WERI-Rb-1 (cell line): ENCODE results near the gene GNAS.
"Not testable (repeated sequence)": the region's sequence is repeated elsewhere in the genome, so short reads cannot be mapped to it uniquely, and the experiment has no call there.

Experiments
- DNase-seq: peaks from one replicate; pipeline ENCODE4 v3.0.0-alpha.2; 2020
- H3K27ac ChIP-seq: fragments of 250-450 bp; sonication (Bioruptor Pico); 2 replicates; pipeline ENCODE4 v1.5.1; 2020; ENCODE audit warnings: mild to moderate bottlenecking, moderate library complexity
- H3K27me3 ChIP-seq: fragments of 250-450 bp; sonication (Bioruptor Pico); 2 replicates; pipeline ENCODE4 v1.5.1; 2021; ENCODE audit warnings: mild to moderate bottlenecking, low read depth, moderate library complexity; ENCODE audit not compliant: insufficient read depth, severe bottlenecking
- H3K36me3 ChIP-seq: fragments of 250-450 bp; sonication (Bioruptor Pico); 2 replicates; pipeline ENCODE4 v1.5.1; 2020; ENCODE audit warnings: mild to moderate bottlenecking, moderate library complexity
- H3K4me3 ChIP-seq: 2 replicates; pipeline ENCODE4 v1.5.1; 2011; ENCODE audit warnings: low read depth, mild to moderate bottlenecking, control low read depth, low read length
- H3K9me3 ChIP-seq: fragments of 250-450 bp; sonication (Bioruptor Pico); 2 replicates; pipeline ENCODE4 v1.5.1; 2021; ENCODE audit warnings: mild to moderate bottlenecking, moderate library complexity; ENCODE audit not compliant: severe bottlenecking
- TF ChIP-seq, protein P1 (sequence below): IDR thresholded peaks from 2 replicates; pipeline ENCODE4 v1.5.1; 2011; ENCODE audit warnings: low read depth, mild to moderate bottlenecking, control low read depth, inconsistent platforms, low read length

GNAS gene

DNA sequence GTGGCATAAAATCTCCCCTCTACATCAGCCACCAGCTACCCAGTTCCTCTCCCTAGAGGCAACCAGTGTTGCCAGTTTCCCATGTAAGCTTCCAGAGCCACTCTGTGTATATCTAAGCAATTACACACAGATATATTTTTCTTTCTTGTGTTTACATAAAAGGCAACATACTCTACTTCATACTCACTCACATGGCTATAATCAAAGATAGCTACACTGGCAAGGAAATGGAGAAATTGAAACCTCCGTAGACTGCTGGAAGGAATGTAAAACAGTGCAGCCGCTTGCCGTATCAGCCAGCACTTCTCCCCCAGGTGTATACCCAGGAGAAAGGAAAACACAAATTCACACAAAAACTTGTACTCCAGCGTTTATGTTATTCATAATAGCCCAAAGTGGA lies 90.0 kb downstream of the GNAS start:
- TF ChIP-seq, protein P1, sequence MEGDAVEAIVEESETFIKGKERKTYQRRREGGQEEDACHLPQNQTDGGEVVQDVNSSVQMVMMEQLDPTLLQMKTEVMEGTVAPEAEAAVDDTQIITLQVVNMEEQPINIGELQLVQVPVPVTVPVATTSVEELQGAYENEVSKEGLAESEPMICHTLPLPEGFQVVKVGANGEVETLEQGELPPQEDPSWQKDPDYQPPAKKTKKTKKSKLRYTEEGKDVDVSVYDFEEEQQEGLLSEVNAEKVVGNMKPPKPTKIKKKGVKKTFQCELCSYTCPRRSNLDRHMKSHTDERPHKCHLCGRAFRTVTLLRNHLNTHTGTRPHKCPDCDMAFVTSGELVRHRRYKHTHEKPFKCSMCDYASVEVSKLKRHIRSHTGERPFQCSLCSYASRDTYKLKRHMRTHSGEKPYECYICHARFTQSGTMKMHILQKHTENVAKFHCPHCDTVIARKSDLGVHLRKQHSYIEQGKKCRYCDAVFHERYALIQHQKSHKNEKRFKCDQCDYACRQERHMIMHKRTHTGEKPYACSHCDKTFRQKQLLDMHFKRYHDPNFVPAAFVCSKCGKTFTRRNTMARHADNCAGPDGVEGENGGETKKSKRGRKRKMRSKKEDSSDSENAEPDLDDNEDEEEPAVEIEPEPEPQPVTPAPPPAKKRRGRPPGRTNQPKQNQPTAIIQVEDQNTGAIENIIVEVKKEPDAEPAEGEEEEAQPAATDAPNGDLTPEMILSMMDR = no peak
- no peaks in the 10 kb centered on the region for H3K27me3 ChIP-seq
- DNase-seq = no peak
- H3K9me3 ChIP-seq = no peaks in the 10 kb centered on the region
- no peaks in the 10 kb centered on the region for H3K36me3 ChIP-seq
- H3K27ac ChIP-seq = no peak overlapping the region
- no peak overlapping the region for H3K4me3 ChIP-seq

DNA sequence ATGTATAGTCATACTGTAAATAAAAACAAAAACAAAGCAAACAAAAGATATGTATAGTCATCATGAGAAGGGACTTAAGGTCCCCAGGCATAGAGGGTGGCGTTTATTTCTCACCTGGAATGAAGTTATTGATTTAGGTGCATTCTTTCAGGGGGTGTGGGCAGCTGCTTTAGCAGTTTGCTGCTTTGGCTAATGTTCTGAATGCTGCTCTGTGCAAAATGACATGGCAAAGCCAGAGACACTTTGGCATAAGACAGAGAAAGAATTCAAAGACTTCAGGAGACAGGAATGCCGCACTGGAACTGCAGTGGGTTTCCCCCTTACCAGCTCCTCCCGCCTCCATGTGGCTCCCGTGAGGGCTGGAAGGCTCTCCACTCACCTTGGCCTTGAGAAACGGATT lies 92.1 kb downstream of the GNAS start:
- DNase-seq = no peak
- no peaks in the 10 kb centered on the region for H3K36me3 ChIP-seq
- H3K27ac ChIP-seq = no peak overlapping the region
- H3K9me3 ChIP-seq = no peaks in the 10 kb centered on the region
- TF ChIP-seq, protein P1 = no peak
- no peak overlapping the region for H3K4me3 ChIP-seq
- no peaks in the 10 kb centered on the region for H3K27me3 ChIP-seq

DNA sequence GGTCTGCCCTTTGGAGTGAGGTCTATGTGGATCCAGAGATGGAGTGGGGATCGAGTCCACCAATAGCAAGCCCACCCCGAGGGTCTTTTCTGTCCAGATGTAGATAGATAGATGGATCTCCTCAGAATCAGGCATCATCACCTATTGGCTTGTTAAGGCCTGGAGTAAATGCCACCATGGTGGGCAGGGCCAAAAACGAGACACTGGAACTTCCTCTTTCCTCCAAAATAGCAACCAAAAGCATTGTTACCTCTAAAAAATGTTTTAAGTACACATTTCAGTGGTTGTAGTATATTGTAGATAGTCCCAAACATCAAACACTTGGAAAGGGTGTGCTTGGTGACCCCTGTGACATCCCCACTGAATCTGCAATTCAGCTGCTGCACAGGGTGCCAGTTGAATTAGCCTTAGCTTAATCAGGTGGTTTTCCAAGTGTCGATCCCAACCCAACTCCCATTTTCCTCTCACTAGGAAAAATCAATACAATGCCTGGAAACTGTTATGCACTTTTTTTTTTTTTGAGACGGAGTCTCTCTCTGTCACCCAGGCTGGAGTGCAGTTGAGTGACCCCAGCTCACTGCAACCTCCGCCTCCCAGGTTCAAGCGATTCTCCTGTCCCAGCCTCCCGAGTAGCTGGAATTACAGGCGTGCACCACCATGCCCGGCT lies 93.6 kb downstream of the GNAS start:
- Histone ChIP-seq H3K4me3 (no peak overlapping the region), H3K36me3 (no peaks in the 10 kb centered on the region), H3K27ac (no peak overlapping the region), H3K9me3 (no peaks in the 10 kb centered on the region), H3K27me3 (no peaks in the 10 kb centered on the region)
- TF ChIP-seq, protein P1 = no peak
- DNase-seq = no peak

DNA sequence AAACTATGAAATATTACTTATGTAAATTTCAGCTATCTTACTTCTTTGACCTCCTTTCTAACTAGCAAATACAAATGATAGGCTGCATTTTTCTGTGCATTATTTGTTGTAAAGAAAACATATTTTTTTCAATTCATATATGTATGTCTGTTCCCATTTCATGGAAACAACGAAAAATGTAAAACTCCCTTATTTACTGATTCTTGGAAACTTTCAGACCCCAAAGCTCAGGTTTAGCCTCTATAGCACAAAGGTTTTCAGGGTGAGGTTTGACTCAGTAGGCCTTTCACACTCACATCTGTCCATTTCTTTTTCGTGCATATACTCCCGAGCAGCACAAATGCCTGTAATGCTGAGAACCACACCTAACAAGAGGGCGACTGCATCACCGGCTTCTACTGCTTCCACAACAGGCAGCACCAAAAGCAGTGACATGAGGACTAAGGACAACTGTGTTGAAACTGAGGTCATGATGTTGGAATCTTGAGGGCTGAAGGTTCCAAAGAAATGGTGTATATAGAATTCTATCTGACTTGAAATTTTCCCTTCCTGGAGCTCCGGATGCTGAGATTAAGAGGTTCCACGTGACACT lies 95.4 kb downstream of the GNAS start:
- not testable (repeated sequence) for DNase-seq, H3K9me3 ChIP-seq, H3K27me3 ChIP-seq, H3K36me3 ChIP-seq, H3K27ac ChIP-seq, H3K4me3 ChIP-seq

- no peaks in the 10 kb centered on the region for H3K36me3 ChIP-seq
- TF ChIP-seq, protein P1 = no peak
- H3K27ac ChIP-seq = no peak overlapping the region
- no peaks in the 10 kb centered on the region for H3K9me3 ChIP-seq
- no peaks in the 10 kb centered on the region for H3K27me3 ChIP-seq
- no peak overlapping the region for H3K4me3 ChIP-seq
- no peak for DNase-seq
These were observed 98.1 kb downstream of the GNAS start for GRCh38 chr20:58950603-58951002.

DNA sequence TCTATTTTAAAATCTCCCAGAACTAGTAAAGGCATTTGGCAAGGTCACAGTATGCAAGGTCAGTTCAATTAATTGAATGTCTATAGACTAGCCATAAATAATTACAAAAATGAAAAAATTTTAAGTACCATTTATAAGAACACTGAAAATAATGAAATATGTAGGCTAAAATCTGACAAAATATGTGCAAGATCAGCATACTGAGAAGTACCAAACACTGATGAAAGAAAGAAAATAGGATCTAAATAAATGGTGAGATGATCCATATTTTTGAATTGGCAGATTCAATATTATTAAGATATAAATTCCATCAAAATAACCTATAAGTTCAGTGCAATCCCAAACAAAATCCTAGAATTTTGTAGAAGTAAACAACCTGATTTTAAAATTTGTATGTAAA lies 100.5 kb downstream of the GNAS start:
- DNase-seq = no peak
- Histone ChIP-seq H3K9me3 (no peaks in the 10 kb centered on the region), H3K27ac (no peak overlapping the region), H3K4me3 (no peak overlapping the region), H3K36me3 (no peaks in the 10 kb centered on the region), H3K27me3 (no peaks in the 10 kb centered on the region)
- TF ChIP-seq, protein P1 = no peak
